AG04449 (cell line): ENCODE data around the gene SGPP2.

ENCODE experiments used
- CTCF ChIA-PET: fragments of 350-600 bp; formaldehyde crosslinking; extraction: SDS; loops from one replicate; lab custom pipeline; 2021; ENCODE audit warnings: antibody characterized with exemption; lab: Yijun Ruan, JAX
- POLR2A ChIA-PET: fragments of 400-600, 350-600 bp; formaldehyde crosslinking; extraction: SDS; loops from one replicate; lab custom pipeline; 2020; ENCODE audit warnings: antibody characterized with exemption, inconsistent platforms; lab: Yijun Ruan, JAX
- DNase-seq: peaks from one replicate; pipeline ENCODE4 v3.0.0-alpha.2; 2010; ENCODE audit warnings: low read depth, low spot score
- H3K4me3 ChIP-seq: 2 replicates; pipeline ENCODE4 v1.5.1; 2011; ENCODE audit warnings: low read depth, mild to moderate bottlenecking, control low read depth, low read length
- CTCF ChIP-seq: IDR thresholded peaks from one replicate; pipeline ENCODE4 v1.5.1; 2011; ENCODE audit warnings: mild to moderate bottlenecking, moderate library complexity, low read length, control low read depth, inconsistent platforms; ENCODE audit not compliant: insufficient read depth; ENCODE audit errors: missing control alignments

SGPP2 gene

GRCh38 chr2:222413295-222413911, 10.9 kb upstream of the SGPP2 start:
- ChIA-PET CTCF (no interaction called here), POLR2A (no interaction called here)
- no peak overlapping the region for H3K4me3 ChIP-seq
- no peak for TF ChIP-seq CTCF
- DNase-seq, result no peak

- ChIA-PET CTCF (no interaction called here), POLR2A (no interaction called here)
- no peak for TF ChIP-seq CTCF
- DNase-seq, result no peak
- H3K4me3 ChIP-seq, result no peak overlapping the region
Observed at GRCh38 chr2:222418739-222419138, 5.6 kb upstream of the SGPP2 start.

GRCh38 chr2:222420508-222420907, 3.8 kb upstream of the SGPP2 start:
- H3K4me3 ChIP-seq, result no peak overlapping the region
- ChIA-PET POLR2A (no interaction called here), CTCF (interaction anchor here (1.3 kb wide), 1 partner anchor 11 kb away, joined by 3 read pairs; no protein-coding TSS in a partner anchor)
- TF ChIP-seq CTCF, result no peak
- no peak for DNase-seq

- DNase-seq, result no peak
- ChIA-PET POLR2A (no interaction called here), CTCF (no interaction called here)
- no peak overlapping the region for H3K4me3 ChIP-seq
- TF ChIP-seq CTCF, result no peak
Observed at GRCh38 chr2:222421626-222422025, 2.7 kb upstream of the SGPP2 start.

GRCh38 chr2:222423186-222423585, 1.2 kb upstream of the SGPP2 start:
- CTCF ChIA-PET, result no interaction called here
- DNase-seq, result no peak
- no peak for TF ChIP-seq CTCF
- POLR2A ChIA-PET, result no interaction called here
- H3K4me3 ChIP-seq, result no peak overlapping the region

- no peak overlapping the region for H3K4me3 ChIP-seq
- no peak for TF ChIP-seq CTCF
- ChIA-PET POLR2A (no interaction called here), CTCF (no interaction called here)
- no peak for DNase-seq
Observed at GRCh38 chr2:222423632-222424275, 589 bp upstream of the SGPP2 start.
